Measurements from ENCODE around the gene RGS9BP. TPM values are rescaled to one million over a fixed set of nuclear protein-coding genes. Genes with fewer than 3 reads are reported as not detected.

Gene RGS9BP
- total and polyA plus RNA-seq, 2 donors from 2014 or later = 0.39 to 0.72 TPM

- H3K9ac ChIP-seq (ENCODE audit: low read length in 3 of 3) = no peak overlapping the region
- H3K27me3 ChIP-seq (ENCODE audit: control insufficient read depth, insufficient read depth, low read length) = no peaks in the 10 kb centered on the region
- no peak for DNase-seq
- no peak overlapping the region for H3K27ac ChIP-seq (ENCODE audit: low read depth in 2 of 2, low read length in 2 of 2)
- H3K4me1 ChIP-seq (ENCODE audit: control insufficient read depth in 2 of 3, insufficient read depth in 2 of 3, low read depth in 1 of 3, low read length in 3 of 3) = peaks cover 0 to 6% (median 2%) of the 10 kb centered on the region in 3 donors
- H3K9me3 ChIP-seq (ENCODE audit: control insufficient read depth in 2 of 3, insufficient read depth in 1 of 3, low read length in 3 of 3) = no peaks in the 10 kb centered on the region
- H3K4me3 ChIP-seq (ENCODE audit: low read length in 3 of 3) = no peak overlapping the region
- FAIRE-seq = no peak
- intact Hi-C loops (cut with DNase I) = no loop called here
- no peak for TF ChIP-seq CTCF (IDR thresholded peaks at IDR 0.05; ENCODE audit: borderline replicate concordance, extremely low read depth, insufficient read depth)
- H3K36me3 ChIP-seq (ENCODE audit: control insufficient read depth in 2 of 3, insufficient read depth in 3 of 3, low read length in 3 of 3) = no peaks in the 10 kb centered on the region
Measured at GRCh38 chr19:32686847-32687475, 11.3 kb downstream of the RGS9BP start.

- no peak for DNase-seq
- Histone ChIP-seq H3K27ac (ENCODE audit: low read depth in 2 of 2, low read length in 2 of 2) (no peak overlapping the region), H3K9ac (ENCODE audit: low read length in 3 of 3) (no peak overlapping the region), H3K4me3 (ENCODE audit: low read length in 3 of 3) (no peak overlapping the region), H3K9me3 (ENCODE audit: control insufficient read depth in 2 of 3, insufficient read depth in 1 of 3, low read length in 3 of 3) (no peaks in the 10 kb centered on the region), H3K36me3 (ENCODE audit: control insufficient read depth in 2 of 3, insufficient read depth in 3 of 3, low read length in 3 of 3) (no peaks in the 10 kb centered on the region), H3K27me3 (ENCODE audit: control insufficient read depth, insufficient read depth, low read length) (no peaks in the 10 kb centered on the region), H3K4me1 (ENCODE audit: control insufficient read depth in 2 of 3, insufficient read depth in 2 of 3, low read depth in 1 of 3, low read length in 3 of 3) (peaks cover 0 to 9% (median 2%) of the 10 kb centered on the region in 3 donors)
- TF ChIP-seq CTCF (IDR thresholded peaks at IDR 0.05; ENCODE audit: borderline replicate concordance, extremely low read depth, insufficient read depth) = no peak
- intact Hi-C loops (cut with DNase I) = no loop called here
- no peak for FAIRE-seq
Measured at GRCh38 chr19:32687681-32688080, 12.0 kb downstream of the RGS9BP start.

DNA sequence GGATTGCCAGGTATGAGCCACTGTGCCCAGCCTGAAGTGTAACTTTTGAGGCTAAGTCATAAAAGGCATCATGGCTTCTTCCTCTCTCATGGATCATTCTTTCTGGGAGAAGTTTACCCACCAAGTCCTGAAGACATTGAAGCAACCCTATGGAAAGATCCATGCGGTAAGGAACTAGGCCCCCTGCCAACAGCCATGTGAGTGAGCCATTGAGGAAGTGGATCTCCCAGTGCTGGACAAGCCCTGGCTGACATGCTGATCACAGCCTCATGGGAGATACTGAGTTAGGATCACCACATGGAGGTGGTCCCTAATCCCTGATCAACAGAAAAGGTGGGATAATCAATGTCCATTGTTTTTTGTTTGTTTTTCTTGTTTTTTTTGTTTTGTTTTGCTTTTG, 12.7 kb downstream of the RGS9BP start:
- H3K9me3 ChIP-seq (ENCODE audit: control insufficient read depth in 2 of 3, insufficient read depth in 1 of 3, low read length in 3 of 3) = no peaks in the 10 kb centered on the region
- FAIRE-seq = no peak
- no peak overlapping the region for H3K4me3 ChIP-seq (ENCODE audit: low read length in 3 of 3)
- H3K4me1 ChIP-seq (ENCODE audit: control insufficient read depth in 2 of 3, insufficient read depth in 2 of 3, low read depth in 1 of 3, low read length in 3 of 3) = peaks cover 0 to 14% (median 2%) of the 10 kb centered on the region in 3 donors
- no peak overlapping the region for H3K27ac ChIP-seq (ENCODE audit: low read depth in 2 of 2, low read length in 2 of 2)
- no peak for DNase-seq
- H3K27me3 ChIP-seq (ENCODE audit: control insufficient read depth, insufficient read depth, low read length) = no peaks in the 10 kb centered on the region
- no peak overlapping the region for H3K9ac ChIP-seq (ENCODE audit: low read length in 3 of 3)
- H3K36me3 ChIP-seq (ENCODE audit: control insufficient read depth in 2 of 3, insufficient read depth in 3 of 3, low read length in 3 of 3) = no peaks in the 10 kb centered on the region
- intact Hi-C loops (cut with DNase I) = no loop called here
- TF ChIP-seq CTCF (IDR thresholded peaks at IDR 0.05; ENCODE audit: borderline replicate concordance, extremely low read depth, insufficient read depth) = no peak

All from kidney (tissue), 14 donors.